GM23338 (cell line): ENCODE data around the gene CACNA2D3. TPM values are rescaled to one million over a fixed set of nuclear protein-coding genes. Genes with fewer than 3 reads are reported as not detected.

Experiments
- ATAC-seq: fragments of 200-7000 bp; cut with Tn5 transposase; 3 replicates; pipeline ENCODE4 v1.9.1; 2020
- DNase-seq: peaks from one replicate; pipeline ENCODE4 v3.0.0-alpha.2; 2015; ENCODE audit warnings: low spot score
- H2AFZ ChIP-seq: fragments of 200-600 bp; sonication (generic); 2 replicates; pipeline ENCODE4 v1.8.0; 2016; ENCODE audit warnings: antibody characterized with exemption, mild to moderate bottlenecking, moderate library complexity
- H3F3A ChIP-seq: fragments of 200-600 bp; sonication (generic); replicated peaks from 2 replicates; pipeline ENCODE4 v1.8.0; 2017; ENCODE audit warnings: antibody characterized with exemption, mixed run types, low read depth
- H3K27ac ChIP-seq: fragments of 200-600 bp; sonication (generic); 2 replicates; pipeline ENCODE4 v1.6.1; 2016; ENCODE audit warnings: low read depth
- H3K27me3 ChIP-seq: fragments of 200-600 bp; sonication (generic); 2 replicates; pipeline ENCODE4 v1.8.0; 2016; ENCODE audit warnings: mild to moderate bottlenecking, mixed run types, moderate library complexity; ENCODE audit not compliant: insufficient read depth
- H3K36me3 ChIP-seq: fragments of 200-600 bp; sonication (generic); 2 replicates; pipeline ENCODE4 v1.8.0; 2016; ENCODE audit warnings: mild to moderate bottlenecking; ENCODE audit not compliant: insufficient read depth
- H3K4me1 ChIP-seq: fragments of 200-600 bp; sonication (generic); 2 replicates; pipeline ENCODE4 v1.8.0; 2016; ENCODE audit warnings: mild to moderate bottlenecking, moderate library complexity; ENCODE audit not compliant: insufficient read depth
- H3K4me2 ChIP-seq: fragments of 200-600 bp; sonication (generic); 2 replicates; pipeline ENCODE4 v1.7.1; 2017; ENCODE audit warnings: mixed run types
- H3K4me3 ChIP-seq: fragments of 200-600 bp; sonication (generic); 2 replicates; pipeline ENCODE4 v1.6.1; 2016; ENCODE audit warnings: mixed run types
- H3K79me2 ChIP-seq: fragments of 200-600 bp; sonication (generic); replicated peaks from 2 replicates; pipeline ENCODE4 v1.8.0; 2017; ENCODE audit warnings: mild to moderate bottlenecking; ENCODE audit not compliant: insufficient read depth
- H3K9me2 ChIP-seq: fragments of 200-600 bp; sonication (generic); 2 replicates; pipeline ENCODE4 v1.8.0; 2017; ENCODE audit not compliant: insufficient read depth
- H4K20me1 ChIP-seq: fragments of 200-600 bp; sonication (generic); replicated peaks from 2 replicates; pipeline ENCODE4 v1.8.0; 2017; ENCODE audit warnings: mild to moderate bottlenecking; ENCODE audit not compliant: insufficient read depth
- H3K27ac Mint-ChIP-seq: 2 replicates; pipeline ENCODE4 v1.8.0; 2020; ENCODE audit warnings: inconsistent platforms, mild to moderate bottlenecking, moderate library complexity, mixed read lengths
- H3K27me3 Mint-ChIP-seq: 3 replicates; pipeline ENCODE4 v1.8.0; 2022; ENCODE audit warnings: low read depth, mild to moderate bottlenecking, moderate library complexity, mixed read lengths, inconsistent platforms; ENCODE audit not compliant: insufficient read depth, poor library complexity
- H3K36me3 Mint-ChIP-seq: 3 replicates; pipeline ENCODE4 v1.8.0; 2021; ENCODE audit warnings: low read depth, mild to moderate bottlenecking, inconsistent platforms, moderate library complexity, mixed read lengths
- H3K4me1 Mint-ChIP-seq: 3 replicates; pipeline ENCODE4 v1.8.0; 2020; ENCODE audit warnings: mild to moderate bottlenecking, inconsistent platforms, mixed read lengths
- H3K4me3 Mint-ChIP-seq: 3 replicates; pipeline ENCODE4 v1.8.0; 2021; ENCODE audit warnings: moderate library complexity, mild to moderate bottlenecking, inconsistent platforms, mixed read lengths
- H3K9me3 Mint-ChIP-seq: 3 replicates; pipeline ENCODE4 v1.8.0; 2020; ENCODE audit warnings: moderate library complexity, mild to moderate bottlenecking, inconsistent platforms, mixed read lengths
- CREB1 ChIP-seq: fragments of 250-450 bp; sonication (Bioruptor Pico); IDR thresholded peaks from 2 replicates; pipeline ENCODE4 v1.5.0; 2020; ENCODE audit warnings: low read depth, mild to moderate bottlenecking, moderate library complexity
- EZH2 ChIP-seq: fragments of 200-600 bp; sonication (generic); IDR thresholded peaks from one replicate; pipeline ENCODE4 v1.8.0; 2017; ENCODE audit warnings: antibody characterized with exemption, mild to moderate bottlenecking, low read depth; ENCODE audit not compliant: unreplicated experiment
- EZH2phosphoT487 ChIP-seq: fragments of 200-600 bp; sonication (generic); IDR thresholded peaks from one replicate; pipeline ENCODE4 v1.8.1; 2018; ENCODE audit warnings: antibody characterized with exemption; ENCODE audit not compliant: unreplicated experiment
- JUNB ChIP-seq: IDR thresholded peaks from one replicate; pipeline ENCODE4 v1.6.1; 2016; ENCODE audit warnings: antibody characterized with exemption; ENCODE audit not compliant: unreplicated experiment
- NANOG ChIP-seq: IDR thresholded peaks from 2 replicates; pipeline ENCODE4 v1.6.1; 2016; ENCODE audit warnings: antibody characterized with exemption, borderline replicate concordance
- POLR2AphosphoS5 ChIP-seq: IDR thresholded peaks from 2 replicates; pipeline ENCODE4 v1.6.1; 2016; ENCODE audit warnings: antibody characterized with exemption, low read depth
- STAT1 ChIP-seq: IDR thresholded peaks from one replicate; pipeline ENCODE4 v1.6.1; 2016; ENCODE audit warnings: antibody characterized with exemption; ENCODE audit not compliant: unreplicated experiment
- ZNF331 ChIP-seq: fragments of 250-450 bp; sonication (Bioruptor Pico); IDR thresholded peaks from 2 replicates; pipeline ENCODE4 v1.5.0; 2020; ENCODE audit warnings: low read depth, mild to moderate bottlenecking, moderate library complexity
- polyA plus RNA-seq: library from polyadenylated mRNA; unstranded; fragments of >200 nt; fragmentation: Nextera tagmentation; extraction: Ambion mirVana; gene quantifications from 2 replicates; pipeline ENCODE4 v1.2.1, GENCODE V29; 2016
- total RNA-seq: library from RNA; depleted of rRNA; stranded (reverse); fragments of >200 nt; shearing (Covaris generic); gene quantifications from 2 replicates; pipeline ENCODE4 v1.2.3, GENCODE V29; 2014
- TF ChIP-seq, protein P1 (sequence below): fragments of 250-450 bp; sonication (Bioruptor Pico); IDR thresholded peaks from 2 replicates; pipeline ENCODE4 v1.5.0; 2020; ENCODE audit warnings: mild to moderate bottlenecking, moderate library complexity
- TF ChIP-seq, protein P2 (sequence below), 2 experiments: fragments of 200-600 bp in 1 of 2; sonication (generic) in 1 of 2; conservative IDR thresholded peaks; 2 replicates each; pipeline versions ENCODE4 v1.5.1 to v1.6.1; 2016 to 2017; ENCODE audit warnings: antibody characterized with exemption in 2 of 2, low read depth in 2 of 2, mild to moderate bottlenecking in 2 of 2, moderate library complexity in 1 of 2

The CACNA2D3 gene
- total and polyA plus RNA-seq, 2 experiments from 2014 or later, result 2.2 to 2.3 TPM

DNA sequence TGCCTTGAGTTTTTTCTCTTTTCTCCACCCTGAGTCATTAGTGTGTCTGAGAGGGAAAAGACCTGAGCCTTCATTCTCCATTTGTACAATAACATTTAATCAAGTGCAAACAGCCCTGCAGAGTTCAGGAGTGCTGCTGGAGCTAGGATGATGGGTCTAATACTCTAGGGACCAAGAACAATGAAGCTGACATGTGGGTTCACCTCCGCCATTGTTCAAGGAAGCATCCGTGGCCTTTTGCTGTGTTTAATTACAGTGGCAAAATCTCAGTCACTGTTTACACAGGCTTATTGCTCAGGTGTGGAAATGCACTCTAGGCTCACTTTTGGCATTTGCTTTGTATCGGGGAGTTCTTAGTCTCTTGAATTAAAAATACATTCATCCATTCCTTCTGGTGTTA, 545.9 kb downstream of the CACNA2D3 start:
- no peak for DNase-seq
- H4K20me1 ChIP-seq, result no peaks in the 10 kb centered on the region
- no peak for TF ChIP-seq STAT1
- TF ChIP-seq, protein P1, sequence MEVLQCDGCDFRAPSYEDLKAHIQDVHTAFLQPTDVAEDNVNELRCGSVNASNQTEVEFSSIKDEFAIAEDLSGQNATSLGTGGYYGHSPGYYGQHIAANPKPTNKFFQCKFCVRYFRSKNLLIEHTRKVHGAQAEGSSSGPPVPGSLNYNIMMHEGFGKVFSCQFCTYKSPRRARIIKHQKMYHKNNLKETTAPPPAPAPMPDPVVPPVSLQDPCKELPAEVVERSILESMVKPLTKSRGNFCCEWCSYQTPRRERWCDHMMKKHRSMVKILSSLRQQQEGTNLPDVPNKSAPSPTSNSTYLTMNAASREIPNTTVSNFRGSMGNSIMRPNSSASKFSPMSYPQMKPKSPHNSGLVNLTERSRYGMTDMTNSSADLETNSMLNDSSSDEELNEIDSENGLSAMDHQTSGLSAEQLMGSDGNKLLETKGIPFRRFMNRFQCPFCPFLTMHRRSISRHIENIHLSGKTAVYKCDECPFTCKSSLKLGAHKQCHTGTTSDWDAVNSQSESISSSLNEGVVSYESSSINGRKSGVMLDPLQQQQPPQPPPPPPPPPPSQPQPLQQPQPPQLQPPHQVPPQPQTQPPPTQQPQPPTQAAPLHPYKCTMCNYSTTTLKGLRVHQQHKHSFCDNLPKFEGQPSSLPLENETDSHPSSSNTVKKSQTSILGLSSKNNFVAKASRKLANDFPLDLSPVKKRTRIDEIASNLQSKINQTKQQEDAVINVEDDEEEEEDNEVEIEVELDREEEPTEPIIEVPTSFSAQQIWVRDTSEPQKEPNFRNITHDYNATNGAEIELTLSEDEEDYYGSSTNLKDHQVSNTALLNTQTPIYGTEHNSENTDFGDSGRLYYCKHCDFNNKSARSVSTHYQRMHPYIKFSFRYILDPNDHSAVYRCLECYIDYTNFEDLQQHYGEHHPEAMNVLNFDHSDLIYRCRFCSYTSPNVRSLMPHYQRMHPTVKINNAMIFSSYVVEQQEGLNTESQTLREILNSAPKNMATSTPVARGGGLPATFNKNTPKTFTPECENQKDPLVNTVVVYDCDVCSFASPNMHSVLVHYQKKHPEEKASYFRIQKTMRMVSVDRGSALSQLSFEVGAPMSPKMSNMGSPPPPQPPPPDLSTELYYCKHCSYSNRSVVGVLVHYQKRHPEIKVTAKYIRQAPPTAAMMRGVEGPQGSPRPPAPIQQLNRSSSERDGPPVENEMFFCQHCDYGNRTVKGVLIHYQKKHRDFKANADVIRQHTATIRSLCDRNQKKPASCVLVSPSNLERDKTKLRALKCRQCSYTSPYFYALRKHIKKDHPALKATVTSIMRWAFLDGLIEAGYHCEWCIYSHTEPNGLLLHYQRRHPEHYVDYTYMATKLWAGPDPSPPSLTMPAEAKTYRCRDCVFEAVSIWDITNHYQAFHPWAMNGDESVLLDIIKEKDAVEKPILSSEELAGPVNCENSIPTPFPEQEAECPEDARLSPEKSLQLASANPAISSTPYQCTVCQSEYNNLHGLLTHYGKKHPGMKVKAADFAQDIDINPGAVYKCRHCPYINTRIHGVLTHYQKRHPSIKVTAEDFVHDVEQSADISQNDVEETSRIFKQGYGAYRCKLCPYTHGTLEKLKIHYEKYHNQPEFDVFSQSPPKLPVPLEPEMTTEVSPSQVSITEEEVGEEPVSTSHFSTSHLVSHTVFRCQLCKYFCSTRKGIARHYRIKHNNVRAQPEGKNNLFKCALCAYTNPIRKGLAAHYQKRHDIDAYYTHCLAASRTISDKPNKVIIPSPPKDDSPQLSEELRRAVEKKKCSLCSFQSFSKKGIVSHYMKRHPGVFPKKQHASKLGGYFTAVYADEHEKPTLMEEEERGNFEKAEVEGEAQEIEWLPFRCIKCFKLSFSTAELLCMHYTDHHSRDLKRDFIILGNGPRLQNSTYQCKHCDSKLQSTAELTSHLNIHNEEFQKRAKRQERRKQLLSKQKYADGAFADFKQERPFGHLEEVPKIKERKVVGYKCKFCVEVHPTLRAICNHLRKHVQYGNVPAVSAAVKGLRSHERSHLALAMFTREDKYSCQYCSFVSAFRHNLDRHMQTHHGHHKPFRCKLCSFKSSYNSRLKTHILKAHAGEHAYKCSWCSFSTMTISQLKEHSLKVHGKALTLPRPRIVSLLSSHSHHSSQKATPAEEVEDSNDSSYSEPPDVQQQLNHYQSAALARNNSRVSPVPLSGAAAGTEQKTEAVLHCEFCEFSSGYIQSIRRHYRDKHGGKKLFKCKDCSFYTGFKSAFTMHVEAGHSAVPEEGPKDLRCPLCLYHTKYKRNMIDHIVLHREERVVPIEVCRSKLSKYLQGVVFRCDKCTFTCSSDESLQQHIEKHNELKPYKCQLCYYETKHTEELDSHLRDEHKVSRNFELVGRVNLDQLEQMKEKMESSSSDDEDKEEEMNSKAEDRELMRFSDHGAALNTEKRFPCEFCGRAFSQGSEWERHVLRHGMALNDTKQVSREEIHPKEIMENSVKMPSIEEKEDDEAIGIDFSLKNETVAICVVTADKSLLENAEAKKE (CRISPR knock-in tag), result no peak
- no peak for TF ChIP-seq JUNB
- TF ChIP-seq EZH2phosphoT487, result no peak
- no peak for TF ChIP-seq NANOG
- TF ChIP-seq EZH2, result no peak
- no peak for TF ChIP-seq POLR2AphosphoS5
- TF ChIP-seq ZNF331, result no peak
- TF ChIP-seq CREB1 (CRISPR knock-in tag), result no peak
- TF ChIP-seq, protein P2, sequence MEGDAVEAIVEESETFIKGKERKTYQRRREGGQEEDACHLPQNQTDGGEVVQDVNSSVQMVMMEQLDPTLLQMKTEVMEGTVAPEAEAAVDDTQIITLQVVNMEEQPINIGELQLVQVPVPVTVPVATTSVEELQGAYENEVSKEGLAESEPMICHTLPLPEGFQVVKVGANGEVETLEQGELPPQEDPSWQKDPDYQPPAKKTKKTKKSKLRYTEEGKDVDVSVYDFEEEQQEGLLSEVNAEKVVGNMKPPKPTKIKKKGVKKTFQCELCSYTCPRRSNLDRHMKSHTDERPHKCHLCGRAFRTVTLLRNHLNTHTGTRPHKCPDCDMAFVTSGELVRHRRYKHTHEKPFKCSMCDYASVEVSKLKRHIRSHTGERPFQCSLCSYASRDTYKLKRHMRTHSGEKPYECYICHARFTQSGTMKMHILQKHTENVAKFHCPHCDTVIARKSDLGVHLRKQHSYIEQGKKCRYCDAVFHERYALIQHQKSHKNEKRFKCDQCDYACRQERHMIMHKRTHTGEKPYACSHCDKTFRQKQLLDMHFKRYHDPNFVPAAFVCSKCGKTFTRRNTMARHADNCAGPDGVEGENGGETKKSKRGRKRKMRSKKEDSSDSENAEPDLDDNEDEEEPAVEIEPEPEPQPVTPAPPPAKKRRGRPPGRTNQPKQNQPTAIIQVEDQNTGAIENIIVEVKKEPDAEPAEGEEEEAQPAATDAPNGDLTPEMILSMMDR (conservative IDR thresholded peaks at IDR 0.05; ENCODE audit: low read depth in 2 of 2), result no peak
- H3K27ac ChIP-seq, result no peak overlapping the region
- H3K27me3 Mint-ChIP-seq, result no peaks in the 10 kb centered on the region
- H3K4me1 Mint-ChIP-seq, result peaks cover 46% of the 10 kb centered on the region
- no peak overlapping the region for H3K27ac Mint-ChIP-seq
- no peak overlapping the region for H3K4me3 ChIP-seq
- H3K9me3 Mint-ChIP-seq, result peaks cover 3% of the 10 kb centered on the region; the same call in 1 of the 3 replicates
- H3K4me2 ChIP-seq, result no peak overlapping the region
- peaks cover 9% of the 10 kb centered on the region for H3K36me3 Mint-ChIP-seq
- H3K4me1 ChIP-seq, result peaks cover 34% of the 10 kb centered on the region
- H3K36me3 ChIP-seq, result no peaks in the 10 kb centered on the region
- H2AFZ ChIP-seq, result no peak overlapping the region
- no peak for ATAC-seq
- peaks cover 17% of the 10 kb centered on the region for H3K9me2 ChIP-seq
- H3K27me3 ChIP-seq, result no peaks in the 10 kb centered on the region
- peaks cover 18% of the 10 kb centered on the region for H3K79me2 ChIP-seq
- H3F3A ChIP-seq, result no peaks in the 10 kb centered on the region
- no peak overlapping the region for H3K4me3 Mint-ChIP-seq
